Measurements from ENCODE around the gene TNFRSF13B.
A peak's percentile ranks its signal among the peaks of the same experiment; 100 is the strongest.
"Not testable (repeated sequence)": the region's sequence is repeated elsewhere in the genome, so short reads cannot be mapped to it uniquely, and the experiment has no call there.

TNFRSF13B gene

GRCh38 chr17:16987830-16988601 is 16.1 kb upstream of the TNFRSF13B start:
- DNase-seq (ENCODE audit: extremely low read depth in 1 of 2, low read depth in 1 of 2), result peak; percentile 40 to 56

GRCh38 chr17:16987066-16987829 is 15.3 kb upstream of the TNFRSF13B start:
- DNase-seq (ENCODE audit: extremely low read depth in 1 of 2, low read depth in 1 of 2), result no peak

GRCh38 chr17:16986391-16986790 is 14.5 kb upstream of the TNFRSF13B start:
- no peak for DNase-seq (ENCODE audit: extremely low read depth in 1 of 2, low read depth in 1 of 2)

- DNase-seq (ENCODE audit: extremely low read depth in 1 of 2, low read depth in 1 of 2), result no peak
Observed at GRCh38 chr17:16981928-16982327, 10.0 kb upstream of the TNFRSF13B start.

GRCh38 chr17:16980813-16981731 is 9.2 kb upstream of the TNFRSF13B start:
- no peak for DNase-seq (ENCODE audit: extremely low read depth in 1 of 2, low read depth in 1 of 2)

GRCh38 chr17:16980061-16980460 is 8.1 kb upstream of the TNFRSF13B start:
- DNase-seq (ENCODE audit: extremely low read depth in 1 of 2, low read depth in 1 of 2), result no peak

- not testable (repeated sequence) for DNase-seq (ENCODE audit: extremely low read depth in 1 of 2, low read depth in 1 of 2)
Observed at GRCh38 chr17:16979237-16979823, 7.4 kb upstream of the TNFRSF13B start.

- no peak for DNase-seq (ENCODE audit: extremely low read depth in 1 of 2, low read depth in 1 of 2)
Observed at GRCh38 chr17:16977932-16978331, 6.0 kb upstream of the TNFRSF13B start.

- DNase-seq (ENCODE audit: extremely low read depth in 1 of 2, low read depth in 1 of 2), result no peak
Observed at GRCh38 chr17:16976725-16977550, 5.0 kb upstream of the TNFRSF13B start.

GRCh38 chr17:16975744-16976625 is 4.1 kb upstream of the TNFRSF13B start:
- no peak for DNase-seq (ENCODE audit: extremely low read depth in 1 of 2, low read depth in 1 of 2)

GRCh38 chr17:16975277-16975651 is 3.3 kb upstream of the TNFRSF13B start:
- no peak for DNase-seq (ENCODE audit: extremely low read depth in 1 of 2, low read depth in 1 of 2)

- DNase-seq (ENCODE audit: extremely low read depth in 1 of 2, low read depth in 1 of 2), result no peak
Observed at GRCh38 chr17:16974569-16975276, 2.8 kb upstream of the TNFRSF13B start.

- DNase-seq (ENCODE audit: extremely low read depth in 1 of 2, low read depth in 1 of 2), result no peak
Observed at GRCh38 chr17:16973760-16974540, 2.0 kb upstream of the TNFRSF13B start.

GRCh38 chr17:16973043-16973442 is 1.1 kb upstream of the TNFRSF13B start:
- not testable (repeated sequence) for DNase-seq (ENCODE audit: extremely low read depth in 1 of 2, low read depth in 1 of 2)

- DNase-seq (ENCODE audit: extremely low read depth in 1 of 2, low read depth in 1 of 2), result no peak
Observed at GRCh38 chr17:16972346-16972745, 428 bp upstream of the TNFRSF13B start.

- DNase-seq (ENCODE audit: extremely low read depth in 1 of 2, low read depth in 1 of 2), result no peak
Observed at GRCh38 chr17:16969931-16970906, 1.7 kb downstream of the TNFRSF13B start.

All from stimulated activated CD8-positive, alpha-beta memory T cell treated with anti-CD3 and anti-CD28 coated beads, Interleukin-7, amount 100 ng/mL, for 48 hours (primary cell).